ENCODE measurements around the gene NUP98.

The NUP98 gene

GRCh38 chr11:3722100-3722499 lies 75.3 kb downstream of the NUP98 start:
- peaks cover 70 to 95% of the 10 kb centered on the region in 2 experiments for H3K36me3 ChIP-seq (ENCODE audit: control insufficient read depth in 2 of 2, insufficient read depth in 1 of 2, low read length in 2 of 2)
- TF ChIP-seq HOXA7 (CRISPR knock-in tag; IDR thresholded peaks at IDR 0.05; ENCODE audit: borderline replicate concordance) (no peak), ZXDB (tag by site-specific recombination; IDR thresholded peaks at IDR 0.05) (no peak), ZNF610 (tag by site-specific recombination; IDR thresholded peaks at IDR 0.05; ENCODE audit: borderline replicate concordance) (no peak), ZNF473 (tag by site-specific recombination; IDR thresholded peaks at IDR 0.05) (no peak), ZFP41 (tag by site-specific recombination; IDR thresholded peaks at IDR 0.05; ENCODE audit: borderline replicate concordance) (no peak), ZNF146 (tag by site-specific recombination; IDR thresholded peaks at IDR 0.05) (no peak), MYNN (tag by site-specific recombination; IDR thresholded peaks at IDR 0.05; ENCODE audit: borderline replicate concordance) (no peak), ZNF791 (tag by site-specific recombination; IDR thresholded peaks at IDR 0.05) (no peak), GLI4 (tag by site-specific recombination; IDR thresholded peaks at IDR 0.05) (no peak), ZNF76 (tag by site-specific recombination; IDR thresholded peaks at IDR 0.05; ENCODE audit: borderline replicate concordance, low read depth) (no peak), ZNF112 (tag by site-specific recombination; IDR thresholded peaks at IDR 0.05) (no peak), BCL11B (tag by site-specific recombination; IDR thresholded peaks at IDR 0.05; ENCODE audit: low read depth) (no peak), ZNF670 (tag by site-specific recombination; IDR thresholded peaks at IDR 0.05; ENCODE audit: low read depth) (no peak), PATZ1 (tag by site-specific recombination; IDR thresholded peaks at IDR 0.05) (no peak), REPIN1 (tag by site-specific recombination; IDR thresholded peaks at IDR 0.05; ENCODE audit: low read depth) (no peak), ZNF18 (tag by site-specific recombination; IDR thresholded peaks at IDR 0.05) (no peak), ZNF114 (tag by site-specific recombination; IDR thresholded peaks at IDR 0.05) (no peak), PRDM6 (tag by site-specific recombination; IDR thresholded peaks at IDR 0.05) (no peak)
- H3K9me3 ChIP-seq (ENCODE audit: control insufficient read depth, insufficient read depth, low read depth, low read length), result no peaks in the 10 kb centered on the region
- POLR2A ChIA-PET, result no interaction called here
- CTCF ChIA-PET, result no interaction called here
- H3K27ac ChIP-seq (ENCODE audit: extremely low read depth, low read depth, low read length), result no peak overlapping the region
- H3K4me3 ChIP-seq (ENCODE audit: low read depth, low read length), result no peak overlapping the region
- no peaks in the 10 kb centered on the region for H3K4me1 ChIP-seq (ENCODE audit: control insufficient read depth, insufficient read depth, low read length)

- POLR2A ChIA-PET, result no interaction called here
- H3K27ac ChIP-seq (ENCODE audit: extremely low read depth, low read depth, low read length), result no peak overlapping the region
- CTCF ChIA-PET, result interaction anchor here (1.0 kb wide), 1 partner anchor 87 kb away, joined by 4 read pairs; no protein-coding TSS in a partner anchor
- H3K9me3 ChIP-seq (ENCODE audit: control insufficient read depth, insufficient read depth, low read depth, low read length), result no peaks in the 10 kb centered on the region
- H3K36me3 ChIP-seq (ENCODE audit: control insufficient read depth in 2 of 2, insufficient read depth in 1 of 2, low read length in 2 of 2), result peaks cover 61 to 98% of the 10 kb centered on the region in 2 experiments
- no peak overlapping the region for H3K4me3 ChIP-seq (ENCODE audit: low read depth, low read length)
- no peaks in the 10 kb centered on the region for H3K4me1 ChIP-seq (ENCODE audit: control insufficient read depth, insufficient read depth, low read length)
- TF ChIP-seq GLI2 (tag by site-specific recombination; IDR thresholded peaks at IDR 0.05; ENCODE audit: borderline replicate concordance, low read depth) (no peak), ZNF701 (tag by site-specific recombination; IDR thresholded peaks at IDR 0.05) (no peak), ZNF48 (tag by site-specific recombination; IDR thresholded peaks at IDR 0.05) (no peak), ZNF571 (tag by site-specific recombination; IDR thresholded peaks at IDR 0.05) (no peak), ZNF112 (tag by site-specific recombination; IDR thresholded peaks at IDR 0.05) (no peak), ZNF558 (tag by site-specific recombination; IDR thresholded peaks at IDR 0.05) (no peak), PRDM6 (tag by site-specific recombination; IDR thresholded peaks at IDR 0.05) (no peak), ZFP37 (tag by site-specific recombination; IDR thresholded peaks at IDR 0.05) (no peak), ZNF221 (tag by site-specific recombination; IDR thresholded peaks at IDR 0.05; ENCODE audit: borderline replicate concordance) (no peak), BCL11A (tag by site-specific recombination; IDR thresholded peaks at IDR 0.05; ENCODE audit: low read depth) (no peak), RBAK (tag by site-specific recombination; IDR thresholded peaks at IDR 0.05) (no peak), ZNF639 (tag by site-specific recombination; IDR thresholded peaks at IDR 0.05) (no peak), ZNF549 (tag by site-specific recombination; IDR thresholded peaks at IDR 0.05) (no peak)
These were observed 76.4 kb downstream of the NUP98 start for GRCh38 chr11:3720997-3721396.

Measured in HEK293 (cell line).